DOHH2 (cell line): ENCODE measurements around the gene DIP2B.

Source experiments
- H3F3A ChIP-seq: fragments of 200-600 bp; sonication (generic), shearing (Covaris generic); 2 replicates; pipeline ENCODE4 v1.6.0; 2016; ENCODE audit warnings: antibody characterized with exemption, mild to moderate bottlenecking; ENCODE audit not compliant: control insufficient read depth, insufficient read depth
- H3K27ac ChIP-seq: fragments of 200-600 bp; sonication (generic); 2 replicates; pipeline ENCODE4 v1.5.1; 2014; ENCODE audit warnings: low read depth, mild to moderate bottlenecking, low read length, moderate library complexity
- H3K27me3 ChIP-seq: fragments of 200-600 bp; sonication (generic); 2 replicates; pipeline ENCODE4 v1.6.1; 2014; ENCODE audit warnings: mild to moderate bottlenecking, low read length, mixed read lengths; ENCODE audit not compliant: control insufficient read depth
- H3K36me3 ChIP-seq: fragments of 200-600 bp; sonication (generic); 2 replicates; pipeline ENCODE4 v1.6.1; 2014; ENCODE audit warnings: mild to moderate bottlenecking, low read length, moderate library complexity, mixed read lengths; ENCODE audit not compliant: control insufficient read depth
- H3K4me1 ChIP-seq: fragments of 200-600 bp; sonication (generic); 2 replicates; pipeline ENCODE4 v1.6.1; 2014; ENCODE audit warnings: mild to moderate bottlenecking, low read length, mixed read lengths; ENCODE audit not compliant: control insufficient read depth
- H3K4me2 ChIP-seq: fragments of 200-600 bp; sonication (generic); 2 replicates; pipeline ENCODE4 v1.6.0; 2014; ENCODE audit warnings: mild to moderate bottlenecking, low read length, moderate library complexity
- H3K4me3 ChIP-seq: fragments of 200-600 bp; sonication (generic); 2 replicates; pipeline ENCODE4 v1.5.1; 2014; ENCODE audit warnings: mild to moderate bottlenecking, low read length, mixed read lengths
- H3K79me2 ChIP-seq: fragments of 200-600 bp; sonication (generic); 2 replicates; pipeline ENCODE4 v1.6.1; 2014; ENCODE audit warnings: mild to moderate bottlenecking, low read length, mixed read lengths; ENCODE audit not compliant: control insufficient read depth
- H3K9me2 ChIP-seq: fragments of 200-600 bp; sonication (generic); replicated peaks from 2 replicates; pipeline ENCODE4 v1.6.1; 2014; ENCODE audit warnings: mild to moderate bottlenecking, low read length, mixed read lengths; ENCODE audit not compliant: control insufficient read depth
- H3K9me3 ChIP-seq: fragments of 200-600 bp; sonication (generic); 2 replicates; pipeline ENCODE4 v1.6.1; 2014; ENCODE audit warnings: antibody characterized with exemption, low read length, mixed read lengths; ENCODE audit not compliant: control insufficient read depth, insufficient read depth
- H4K20me1 ChIP-seq: fragments of 200-600 bp; sonication (generic); 2 replicates; pipeline ENCODE4 v1.6.0; 2014; ENCODE audit warnings: low read depth, mild to moderate bottlenecking, antibody characterized with exemption, low read length, moderate library complexity; ENCODE audit not compliant: control insufficient read depth, insufficient read depth
- EZH2phosphoT487 ChIP-seq: fragments of 200-600 bp; sonication (generic); IDR thresholded peaks from 2 replicates; pipeline ENCODE4 v1.6.1; 2017; ENCODE audit warnings: borderline replicate concordance, mild to moderate bottlenecking, antibody characterized with exemption, low read length, moderate library complexity, mixed read lengths
- TF ChIP-seq, protein P1 (sequence below): fragments of 200-600 bp; sonication (generic); IDR thresholded peaks from one replicate; pipeline ENCODE4 v1.5.1; 2014; ENCODE audit warnings: antibody characterized with exemption, mild to moderate bottlenecking, low read depth, low read length; ENCODE audit not compliant: poor library complexity, severe bottlenecking

Gene DIP2B

DNA sequence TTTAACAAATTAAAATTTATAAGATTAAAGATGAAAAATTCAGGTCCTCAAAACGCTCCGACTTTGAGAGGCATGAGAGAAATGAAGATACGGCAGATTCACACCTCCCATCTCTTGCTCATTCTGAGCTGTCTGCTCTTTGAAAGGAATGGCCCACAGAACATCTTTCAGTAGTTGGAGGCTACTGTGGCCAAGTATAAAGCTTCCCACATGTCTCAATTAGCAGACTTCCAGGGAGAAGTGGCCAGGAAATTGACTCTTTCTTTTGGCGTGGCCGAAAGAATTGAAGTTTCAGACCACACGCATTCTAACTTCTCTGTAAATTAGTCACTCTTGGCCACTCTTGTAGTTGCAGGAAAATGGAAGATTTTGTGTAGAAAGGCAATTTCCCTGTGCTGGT, 129.2 kb downstream of the DIP2B start:
- Histone ChIP-seq H3K9me2 (no peaks in the 10 kb centered on the region), H3K79me2 (no peaks in the 10 kb centered on the region), H3F3A (0 out of 2 replicates have a peak, but pooled peaks cover 2% of the 10 kb centered on the region), H4K20me1 (no peaks in the 10 kb centered on the region), H3K27me3 (no peaks in the 10 kb centered on the region), H3K9me3 (no peaks in the 10 kb centered on the region), H3K4me1 (peaks cover 12% of the 10 kb centered on the region), H3K4me2 (no peak overlapping the region), H3K27ac (no peak overlapping the region), H3K4me3 (no peak overlapping the region), H3K36me3 (no peaks in the 10 kb centered on the region)
- TF ChIP-seq, protein P1, sequence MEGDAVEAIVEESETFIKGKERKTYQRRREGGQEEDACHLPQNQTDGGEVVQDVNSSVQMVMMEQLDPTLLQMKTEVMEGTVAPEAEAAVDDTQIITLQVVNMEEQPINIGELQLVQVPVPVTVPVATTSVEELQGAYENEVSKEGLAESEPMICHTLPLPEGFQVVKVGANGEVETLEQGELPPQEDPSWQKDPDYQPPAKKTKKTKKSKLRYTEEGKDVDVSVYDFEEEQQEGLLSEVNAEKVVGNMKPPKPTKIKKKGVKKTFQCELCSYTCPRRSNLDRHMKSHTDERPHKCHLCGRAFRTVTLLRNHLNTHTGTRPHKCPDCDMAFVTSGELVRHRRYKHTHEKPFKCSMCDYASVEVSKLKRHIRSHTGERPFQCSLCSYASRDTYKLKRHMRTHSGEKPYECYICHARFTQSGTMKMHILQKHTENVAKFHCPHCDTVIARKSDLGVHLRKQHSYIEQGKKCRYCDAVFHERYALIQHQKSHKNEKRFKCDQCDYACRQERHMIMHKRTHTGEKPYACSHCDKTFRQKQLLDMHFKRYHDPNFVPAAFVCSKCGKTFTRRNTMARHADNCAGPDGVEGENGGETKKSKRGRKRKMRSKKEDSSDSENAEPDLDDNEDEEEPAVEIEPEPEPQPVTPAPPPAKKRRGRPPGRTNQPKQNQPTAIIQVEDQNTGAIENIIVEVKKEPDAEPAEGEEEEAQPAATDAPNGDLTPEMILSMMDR, result no peak
- no peak for TF ChIP-seq EZH2phosphoT487

DNA sequence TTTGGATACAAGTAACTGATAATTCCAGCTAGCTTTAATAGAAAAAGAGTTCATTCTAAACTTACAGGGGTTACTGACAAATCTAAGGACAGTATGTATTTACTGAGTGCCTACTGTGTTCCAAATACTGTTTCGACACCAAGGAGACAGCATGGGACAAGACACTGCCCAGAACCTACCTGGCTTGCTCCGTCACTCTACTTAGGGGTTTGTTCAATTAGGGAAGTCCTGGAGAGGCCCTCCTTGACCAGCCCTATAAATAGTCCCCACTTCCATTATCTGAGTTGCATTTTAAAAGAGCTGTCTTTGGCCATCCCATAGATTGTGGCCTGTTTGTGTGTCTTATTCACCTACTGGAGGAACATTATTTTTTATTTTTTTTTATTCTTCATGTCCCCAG, 129.6 kb downstream of the DIP2B start:
- Histone ChIP-seq H3K4me3 (no peak overlapping the region), H3K27me3 (no peaks in the 10 kb centered on the region), H3K27ac (no peak overlapping the region), H3K9me3 (no peaks in the 10 kb centered on the region), H3F3A (0 out of 2 replicates have a peak, but pooled peaks cover 2% of the 10 kb centered on the region), H4K20me1 (no peaks in the 10 kb centered on the region), H3K79me2 (no peaks in the 10 kb centered on the region), H3K36me3 (no peaks in the 10 kb centered on the region), H3K4me1 (peaks cover 12% of the 10 kb centered on the region), H3K9me2 (no peaks in the 10 kb centered on the region), H3K4me2 (no peak overlapping the region)
- TF ChIP-seq EZH2phosphoT487, result no peak
- TF ChIP-seq, protein P1, result no peak

DNA sequence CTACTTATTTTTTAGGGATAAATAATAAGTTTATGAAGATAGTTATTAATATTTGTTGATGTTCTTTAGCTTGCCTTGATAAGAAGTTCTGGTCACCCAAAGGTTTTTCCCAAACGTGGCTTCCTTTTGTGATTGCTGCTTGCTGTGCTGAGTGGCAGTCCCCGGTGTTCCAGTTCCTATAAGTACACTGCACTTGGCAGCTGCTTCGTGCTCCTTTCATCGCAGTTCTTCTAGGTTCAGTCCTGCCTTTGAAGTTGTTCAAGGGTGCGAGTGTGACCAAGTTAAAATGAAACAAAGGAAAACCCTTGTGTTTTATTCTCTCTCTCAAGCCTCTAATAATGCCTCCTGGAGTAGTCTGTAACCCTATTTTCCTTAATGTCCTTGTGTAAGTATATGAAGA, 130.6 kb downstream of the DIP2B start:
- Histone ChIP-seq H3K27me3 (no peaks in the 10 kb centered on the region), H3K4me2 (no peak overlapping the region), H3F3A (0 out of 2 replicates have a peak, but pooled peaks cover 2% of the 10 kb centered on the region), H3K79me2 (no peaks in the 10 kb centered on the region), H3K36me3 (no peaks in the 10 kb centered on the region), H3K4me1 (peaks cover 12% of the 10 kb centered on the region), H3K9me2 (no peaks in the 10 kb centered on the region), H3K9me3 (no peaks in the 10 kb centered on the region), H3K4me3 (no peak overlapping the region), H3K27ac (no peak overlapping the region), H4K20me1 (no peaks in the 10 kb centered on the region)
- TF ChIP-seq, protein P1, result no peak
- TF ChIP-seq EZH2phosphoT487, result no peak
